8988T (cell line): ENCODE measurements around the gene TSPAN9.

ENCODE experiments used
- DNase-seq: peaks from one replicate; pipeline ENCODE4 v3.0.0; 2011

TSPAN9 gene

DNA sequence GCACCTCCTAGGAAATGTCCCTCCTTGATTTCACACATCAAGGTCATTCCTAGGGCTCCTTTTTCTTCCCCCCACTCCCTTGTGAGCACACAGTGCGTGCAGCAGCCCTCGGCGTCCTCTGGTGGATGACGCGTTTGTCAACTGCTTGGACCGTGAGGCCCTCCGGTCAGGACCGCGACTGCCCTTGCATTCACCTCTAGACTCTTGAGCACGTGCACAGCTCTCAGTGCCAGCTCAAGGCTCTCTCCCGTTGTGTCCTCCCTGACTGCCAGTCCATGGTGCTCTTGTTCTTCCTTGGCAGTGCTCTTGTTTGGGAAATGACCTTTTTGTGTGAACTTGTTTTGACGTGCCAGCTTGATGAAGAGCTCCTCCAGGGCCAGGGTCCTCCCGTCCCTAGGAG lies 67.9 kb downstream of the TSPAN9 start:
- DNase-seq = no peak

DNA sequence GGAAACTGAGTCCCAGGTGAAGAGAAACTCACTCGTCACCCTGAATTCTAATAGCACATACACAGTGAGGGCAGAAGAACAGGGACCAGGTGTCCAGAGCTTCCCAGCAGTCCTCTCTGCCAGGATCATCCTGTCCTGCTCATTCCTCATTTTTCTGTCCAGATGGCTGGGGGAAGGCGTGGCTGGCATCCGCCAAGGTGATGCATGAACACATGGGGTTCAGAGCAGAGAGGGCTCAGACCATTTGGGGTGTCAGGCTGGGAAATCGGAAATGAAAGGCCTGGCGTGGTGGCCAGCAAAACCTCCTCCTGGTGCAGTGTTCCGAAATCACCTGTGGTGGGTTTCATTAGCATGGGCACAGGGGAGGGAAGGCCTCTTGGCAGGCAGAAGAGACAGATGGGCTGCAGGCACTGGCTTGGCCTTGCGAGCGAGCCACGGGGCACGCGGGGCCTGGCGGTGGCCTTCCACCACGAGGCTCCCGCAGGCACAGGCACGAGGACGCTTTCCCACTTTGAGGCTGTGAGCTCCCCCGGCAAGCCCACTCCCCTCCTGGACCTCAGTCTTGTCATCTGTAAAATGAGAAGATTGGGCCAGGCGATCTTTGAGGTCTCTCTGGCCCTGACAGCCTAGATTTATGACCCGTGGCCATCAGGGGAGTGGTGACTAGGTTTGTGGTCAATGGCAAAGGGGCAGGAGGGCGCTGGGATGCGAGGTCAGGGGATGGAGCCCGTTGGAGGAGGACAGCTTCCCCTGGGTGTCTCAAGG lies 68.5 kb downstream of the TSPAN9 start:
- DNase-seq = no peak

DNA sequence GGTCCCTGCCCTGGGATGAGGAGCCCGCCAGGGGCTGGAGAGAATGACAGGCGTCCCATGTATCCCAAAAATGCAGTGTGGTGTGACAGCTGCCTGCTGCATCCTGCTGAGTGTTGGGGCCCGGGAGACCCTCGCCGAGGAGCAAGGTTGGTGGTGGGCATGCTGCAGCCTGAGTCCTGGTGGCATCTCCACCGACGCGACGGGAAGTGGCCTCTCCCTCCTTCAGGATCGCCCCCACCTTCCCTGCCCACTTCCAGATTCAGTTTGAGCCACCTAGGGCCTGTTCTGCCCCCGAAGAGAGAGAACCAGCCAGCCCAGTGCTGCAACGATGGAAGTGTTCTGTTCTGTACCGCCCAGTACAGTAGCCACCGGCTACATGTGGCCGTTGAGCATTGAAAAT lies 70.1 kb downstream of the TSPAN9 start:
- DNase-seq = no peak

DNA sequence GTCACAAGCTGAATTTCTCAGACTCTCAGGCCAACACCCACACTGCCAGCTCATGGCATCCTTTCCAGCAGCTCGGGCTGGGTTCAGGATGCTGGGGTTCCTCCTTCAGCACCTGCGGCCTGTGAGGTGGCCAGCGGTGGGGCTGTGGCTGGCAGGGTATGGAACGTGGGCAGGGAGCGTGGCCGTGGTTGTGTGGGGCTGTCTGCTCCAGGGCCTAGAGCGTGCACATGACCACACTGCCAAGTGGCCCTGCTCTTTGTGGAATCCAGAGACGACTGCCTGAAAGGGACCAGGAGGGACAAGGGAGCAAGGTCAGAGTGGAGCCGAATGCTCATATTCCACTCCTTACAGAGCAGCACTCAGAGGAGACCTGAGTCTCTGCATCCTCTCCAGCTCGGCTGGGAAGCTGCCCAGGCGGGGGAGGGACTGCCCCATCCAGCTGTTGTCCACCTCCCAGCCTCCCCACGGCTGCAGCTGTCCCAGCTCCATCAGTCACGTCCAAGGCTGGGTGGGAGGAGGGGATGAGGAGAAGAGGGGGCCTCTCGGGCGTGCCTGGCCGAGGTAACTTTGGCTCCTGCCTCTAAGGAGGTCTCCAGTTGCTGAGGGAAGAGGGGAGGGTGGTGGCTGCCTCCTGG lies 71.3 kb downstream of the TSPAN9 start:
- DNase-seq = no peak

DNA sequence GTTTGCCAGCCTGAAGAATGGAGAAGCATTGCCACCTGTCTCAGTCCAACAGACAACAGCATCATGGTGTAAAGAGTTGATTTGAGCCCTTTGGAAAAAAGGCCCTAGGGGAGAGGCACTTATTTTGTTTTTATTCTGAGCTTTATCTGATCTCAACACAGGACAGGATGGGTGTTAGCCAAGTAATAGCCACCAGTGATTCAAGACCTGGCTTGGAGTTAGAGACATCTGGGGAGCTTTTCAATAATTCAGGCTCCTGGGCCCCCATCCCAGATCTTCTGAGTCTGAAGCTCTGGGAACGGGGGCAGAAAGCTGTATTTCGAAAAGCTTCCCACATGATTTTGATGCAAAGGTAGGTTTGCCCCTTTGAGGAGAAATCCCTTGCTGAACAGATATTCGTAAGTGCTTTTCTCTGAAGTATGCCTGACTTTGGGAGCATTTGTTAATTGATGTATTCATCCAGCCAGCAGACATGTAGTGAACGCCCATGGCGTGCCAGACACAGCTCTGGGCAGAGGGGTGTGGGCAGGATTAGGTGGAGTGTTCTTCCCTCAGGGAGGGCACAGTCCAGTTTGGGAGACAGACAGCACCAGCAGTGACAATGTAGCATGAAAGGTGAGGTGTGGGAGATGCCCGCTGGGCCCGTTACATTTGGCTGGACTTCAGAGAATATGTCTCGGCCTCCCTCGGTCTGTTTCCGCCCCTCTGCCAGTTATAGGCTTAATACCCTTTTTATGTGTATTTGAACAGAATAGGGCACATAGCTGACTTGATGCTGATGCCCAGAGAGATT lies 72.5 kb downstream of the TSPAN9 start:
- no peak for DNase-seq

DNA sequence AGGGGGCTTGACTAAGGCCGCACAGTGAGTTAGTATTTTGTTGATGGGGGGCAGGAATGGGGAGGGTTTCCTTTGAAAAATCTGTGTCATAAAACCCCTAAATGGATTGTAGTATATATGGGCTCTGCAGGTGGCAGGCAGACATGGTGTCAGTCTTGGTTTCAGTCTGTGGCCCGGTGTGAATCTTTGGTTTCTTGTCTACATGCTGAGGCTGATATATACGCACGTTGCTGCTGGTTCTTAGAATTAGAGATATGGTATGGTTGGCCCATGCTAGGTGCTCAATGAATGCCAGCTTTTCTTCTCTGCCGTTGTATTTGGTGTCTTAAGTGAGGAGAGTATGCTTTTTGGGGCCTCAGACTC lies 73.1 kb downstream of the TSPAN9 start:
- no peak for DNase-seq

DNA sequence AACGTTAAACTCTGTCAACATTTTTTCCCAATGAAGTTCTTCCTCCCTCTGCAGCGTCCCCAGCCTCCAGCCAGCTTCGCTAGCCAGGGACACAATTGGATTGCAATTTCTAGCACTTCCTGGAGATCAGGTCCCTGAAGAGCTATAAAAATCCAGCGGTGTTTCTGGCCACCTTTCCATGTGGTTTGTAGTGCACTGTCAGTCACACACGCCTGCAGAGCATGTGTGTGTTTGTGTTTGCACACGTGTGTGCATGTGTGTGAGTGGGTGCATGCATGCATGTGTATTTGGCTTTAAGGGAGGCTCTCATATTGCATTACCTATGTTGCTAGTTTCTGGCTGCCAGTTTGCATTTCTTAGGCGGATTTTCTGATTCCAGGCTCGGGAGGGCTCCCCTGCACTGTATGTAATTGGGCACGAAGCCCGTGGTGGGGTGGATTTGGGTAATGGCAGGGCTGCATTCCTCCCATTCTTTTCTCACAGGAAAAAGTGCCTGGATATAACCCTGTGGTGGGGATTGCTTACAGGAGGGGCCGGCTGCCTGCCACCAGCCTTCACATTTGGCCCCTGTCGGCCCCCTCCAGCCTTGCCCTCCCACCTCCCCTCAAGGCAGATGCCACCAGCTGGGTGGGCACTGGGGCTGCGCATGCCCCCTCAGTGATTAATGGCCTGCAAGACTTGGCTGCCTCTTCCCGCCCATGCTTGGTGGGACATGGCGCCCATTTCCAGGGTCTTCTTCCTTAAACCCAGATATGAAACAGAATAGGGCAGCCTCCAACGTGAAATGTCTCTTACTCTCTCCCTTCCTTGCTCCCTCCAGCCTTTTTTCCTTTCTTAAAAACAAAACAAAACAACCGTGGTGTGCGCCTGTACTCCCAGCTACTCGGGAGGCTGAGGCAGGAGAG lies 74.0 kb downstream of the TSPAN9 start:
- no peak for DNase-seq

DNA sequence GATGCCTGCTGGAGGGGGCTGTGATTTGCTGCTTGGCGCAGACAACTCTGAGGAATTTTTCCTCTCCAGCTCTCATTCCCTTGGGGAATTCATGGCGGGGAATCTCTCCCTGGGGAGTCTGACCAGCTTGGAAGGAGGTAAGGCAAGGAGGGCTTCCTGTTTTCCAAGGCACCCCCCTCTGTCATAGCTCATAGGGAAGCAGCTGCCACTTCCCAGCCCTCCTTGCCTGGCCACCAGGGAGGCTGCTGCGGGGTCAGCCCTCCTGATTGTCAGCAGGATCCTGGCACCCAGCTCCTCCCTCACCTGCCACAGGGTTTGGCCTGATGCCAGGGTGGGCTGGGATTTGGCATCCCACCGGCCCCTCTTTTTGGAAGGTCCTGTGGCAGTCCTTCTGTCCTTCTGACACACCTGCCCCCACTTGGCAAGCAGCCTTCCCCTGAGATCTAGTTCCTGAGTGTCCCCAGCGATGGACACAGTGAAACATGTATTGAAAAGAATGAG lies 74.9 kb downstream of the TSPAN9 start:
- no peak for DNase-seq

DNA sequence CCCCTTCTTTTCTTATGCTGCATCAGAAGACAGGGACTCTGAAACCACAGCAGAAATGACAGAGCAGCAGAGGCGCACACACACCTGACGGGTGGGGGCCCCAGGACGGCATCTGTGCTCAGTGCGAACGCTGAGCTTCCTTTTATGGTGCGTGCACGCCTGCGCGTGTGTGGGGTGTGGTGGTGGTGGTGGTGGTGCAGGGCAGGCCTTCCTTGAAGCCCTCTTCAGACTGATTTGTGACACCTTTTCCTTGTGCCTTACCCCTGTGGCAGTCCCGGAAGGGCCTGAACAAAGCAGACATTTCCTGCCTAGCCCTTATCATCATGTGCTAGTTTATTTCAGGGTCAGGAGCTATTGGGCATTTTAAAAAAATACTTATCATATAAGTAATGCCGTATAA lies 75.7 kb downstream of the TSPAN9 start:
- DNase-seq = no peak

DNA sequence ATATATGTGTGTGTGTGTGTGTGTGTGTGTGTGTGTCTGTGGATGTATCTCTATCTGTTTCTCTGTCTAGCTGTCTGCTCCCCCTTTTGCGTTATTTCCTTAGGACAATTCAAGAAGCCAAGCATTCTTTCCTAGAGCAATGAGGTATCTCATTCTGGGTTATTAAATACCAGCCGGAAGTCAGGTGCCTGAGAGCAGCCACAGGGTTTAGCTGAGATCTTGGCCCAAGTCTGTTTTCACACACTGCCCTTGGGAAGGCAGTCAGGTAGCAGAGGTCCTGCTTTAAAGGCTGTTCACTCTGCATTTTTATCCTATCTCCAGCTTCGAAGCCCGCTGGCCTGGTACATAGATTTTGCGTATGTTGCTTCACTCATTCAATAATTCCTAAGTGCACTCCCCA lies 76.8 kb downstream of the TSPAN9 start:
- no peak for DNase-seq

DNA sequence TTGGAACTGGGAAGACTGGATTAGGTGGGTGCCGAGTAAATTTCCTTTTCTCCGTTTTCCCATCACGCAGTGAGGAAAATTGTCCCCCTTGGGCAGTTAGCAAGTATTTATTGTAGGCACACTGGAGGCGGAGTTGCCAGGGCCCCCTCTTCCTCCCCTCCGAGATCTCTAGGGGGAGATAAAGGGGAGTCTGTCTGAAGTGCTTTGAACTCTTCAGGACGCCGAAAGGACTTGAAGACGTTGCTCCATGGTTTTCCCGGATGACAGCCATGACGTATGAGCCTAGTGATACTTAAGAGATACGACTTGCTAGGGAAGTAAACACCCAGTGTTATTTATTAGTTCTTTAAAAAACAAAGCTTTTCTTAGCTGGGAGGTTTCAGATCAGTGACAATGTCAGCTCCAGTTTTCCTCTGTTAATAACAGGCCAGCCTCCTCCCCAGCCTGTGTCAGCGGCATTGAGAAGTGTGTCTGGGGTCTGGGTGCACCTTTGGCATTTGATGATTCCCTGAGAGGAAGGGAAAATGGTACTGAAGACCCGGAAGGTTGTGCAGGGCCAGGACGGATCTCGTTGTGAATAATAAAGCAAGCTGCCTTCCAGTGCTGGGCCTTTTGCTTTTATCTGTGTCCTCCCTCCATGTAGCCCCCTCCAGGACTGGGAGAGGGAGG lies 78.7 kb downstream of the TSPAN9 start:
- no peak for DNase-seq

DNA sequence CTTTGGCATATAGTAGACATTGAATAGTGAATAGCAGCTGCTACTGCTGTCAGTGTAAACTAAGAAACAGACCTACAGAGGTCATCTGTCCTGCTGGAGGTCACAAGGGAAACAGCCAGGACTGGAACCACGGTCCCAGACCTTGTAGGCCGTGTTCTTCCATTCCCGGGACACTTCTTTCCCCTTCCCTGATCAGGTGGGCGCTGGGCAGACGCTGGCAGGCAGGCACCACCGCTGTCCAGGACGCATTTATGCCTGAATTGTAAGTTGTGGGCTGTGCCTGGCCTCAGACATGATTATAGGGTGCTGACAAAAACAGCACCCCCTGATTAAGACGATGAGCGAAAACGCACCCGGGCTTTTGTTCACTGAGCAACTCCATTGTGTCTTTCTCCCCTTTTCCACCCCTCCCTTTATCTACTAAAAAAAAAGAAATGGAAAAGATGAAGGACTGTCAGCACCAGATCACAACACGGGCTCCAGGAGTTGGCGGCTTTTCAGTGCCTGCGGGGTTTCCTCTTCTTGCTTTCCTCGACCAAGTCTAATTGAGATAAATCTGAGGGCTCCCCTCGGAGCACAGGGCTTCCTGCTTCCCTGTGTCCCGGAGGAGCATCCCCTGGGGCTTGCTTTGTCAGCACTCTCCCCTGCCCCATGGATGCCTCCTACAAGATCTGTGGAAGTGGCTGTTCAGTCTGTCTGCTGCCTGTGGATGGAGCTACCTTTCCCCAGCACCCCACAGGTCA lies 80.6 kb downstream of the TSPAN9 start:
- DNase-seq = no peak

DNA sequence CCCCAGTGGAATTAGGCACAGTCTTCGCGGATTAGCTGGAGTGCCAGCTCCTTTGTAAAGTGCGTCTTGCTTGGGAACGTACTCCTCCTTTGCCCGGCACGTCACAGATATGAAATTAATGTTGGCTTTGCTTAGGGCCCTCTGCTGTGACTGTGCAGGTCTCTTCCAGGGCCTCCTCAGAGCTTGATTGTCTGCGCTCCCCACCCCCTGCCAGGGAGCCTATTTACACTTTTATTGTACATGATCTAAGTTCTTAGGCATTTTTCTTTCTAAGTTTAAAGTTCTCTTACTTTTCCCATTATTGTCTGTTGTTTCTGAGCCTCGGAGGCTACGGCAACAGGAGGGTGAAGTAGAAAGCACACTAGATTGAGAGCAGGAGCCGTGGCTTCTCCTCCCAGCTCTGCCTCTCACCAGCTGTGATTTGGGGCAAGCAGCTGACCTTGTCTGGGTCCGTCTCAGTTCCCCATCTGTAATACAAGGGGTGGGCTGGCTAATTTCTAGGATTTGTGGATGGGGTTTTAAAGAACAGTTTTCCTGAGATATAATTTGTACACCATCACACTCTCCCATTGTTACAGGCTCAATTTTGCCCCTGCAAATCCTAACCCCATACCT lies 81.8 kb downstream of the TSPAN9 start:
- no peak for DNase-seq

DNA sequence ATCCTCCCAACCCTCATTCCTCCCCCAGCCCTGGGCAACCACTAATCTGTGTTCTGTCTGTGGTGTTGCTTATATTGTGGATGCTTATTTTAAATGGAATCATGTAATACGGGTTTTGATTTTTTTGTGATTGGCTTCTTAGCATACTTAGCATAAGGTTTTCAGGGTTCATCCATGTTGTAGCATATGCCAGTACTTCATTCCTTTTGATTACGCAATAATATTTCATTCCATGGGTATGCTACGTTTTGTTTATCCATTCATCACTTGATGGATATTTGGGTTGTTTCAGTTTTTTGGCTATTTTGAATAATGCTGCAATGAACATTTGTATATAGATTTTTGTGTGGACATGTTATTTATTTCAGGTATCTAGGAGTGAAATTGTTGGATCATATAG lies 82.9 kb downstream of the TSPAN9 start:
- DNase-seq = no peak

DNA sequence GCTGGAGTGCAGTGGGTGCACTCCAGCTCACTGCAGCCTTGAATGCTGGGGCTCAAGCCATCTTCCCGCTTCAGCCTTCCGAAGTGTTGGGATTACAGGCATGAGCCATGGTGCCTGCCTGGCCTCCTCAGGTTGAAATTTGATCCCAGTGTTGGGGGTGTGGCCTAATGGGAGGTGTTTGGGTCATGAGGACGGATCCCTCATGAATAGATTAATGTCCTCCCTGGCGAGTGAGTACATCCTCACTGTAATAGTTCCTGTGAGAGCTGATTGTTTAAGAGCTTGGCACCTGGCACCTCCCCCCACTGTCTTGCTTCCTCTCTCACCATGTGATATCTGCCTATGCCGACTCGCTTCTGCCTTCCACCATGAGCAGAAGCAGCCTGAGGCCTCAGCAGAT lies 84.7 kb downstream of the TSPAN9 start:
- DNase-seq = no peak

DNA sequence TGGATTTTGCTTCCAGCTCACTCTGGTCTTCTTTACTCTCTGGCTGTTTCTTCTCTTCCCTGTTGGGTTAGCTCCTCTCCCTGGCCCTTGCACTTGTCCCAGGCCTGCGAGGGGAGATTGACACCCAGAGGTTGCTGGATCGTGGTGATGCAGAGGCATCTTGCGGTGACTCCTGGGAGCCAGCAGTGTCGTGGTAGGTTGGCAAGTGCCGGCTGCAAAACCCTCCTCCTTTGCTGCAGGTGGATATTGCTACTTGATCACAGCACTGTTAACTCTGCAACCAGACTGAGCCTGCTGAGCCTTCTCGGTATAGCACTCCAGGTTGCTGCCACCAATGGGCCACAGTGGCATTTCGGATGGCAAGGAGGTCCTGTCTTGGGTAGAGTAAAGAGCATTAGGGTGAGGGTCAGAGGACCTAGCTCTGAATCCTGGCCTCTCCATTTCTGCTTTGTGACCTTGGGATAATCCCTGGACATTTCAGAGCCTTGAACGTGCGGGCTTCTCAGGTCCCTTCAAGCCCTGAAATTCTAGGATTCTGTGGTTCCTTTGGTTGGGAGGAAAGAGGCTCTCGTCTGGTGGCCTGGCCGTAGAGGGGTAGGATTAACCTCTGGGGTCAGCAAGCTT lies 87.4 kb downstream of the TSPAN9 start:
- DNase-seq = no peak

DNA sequence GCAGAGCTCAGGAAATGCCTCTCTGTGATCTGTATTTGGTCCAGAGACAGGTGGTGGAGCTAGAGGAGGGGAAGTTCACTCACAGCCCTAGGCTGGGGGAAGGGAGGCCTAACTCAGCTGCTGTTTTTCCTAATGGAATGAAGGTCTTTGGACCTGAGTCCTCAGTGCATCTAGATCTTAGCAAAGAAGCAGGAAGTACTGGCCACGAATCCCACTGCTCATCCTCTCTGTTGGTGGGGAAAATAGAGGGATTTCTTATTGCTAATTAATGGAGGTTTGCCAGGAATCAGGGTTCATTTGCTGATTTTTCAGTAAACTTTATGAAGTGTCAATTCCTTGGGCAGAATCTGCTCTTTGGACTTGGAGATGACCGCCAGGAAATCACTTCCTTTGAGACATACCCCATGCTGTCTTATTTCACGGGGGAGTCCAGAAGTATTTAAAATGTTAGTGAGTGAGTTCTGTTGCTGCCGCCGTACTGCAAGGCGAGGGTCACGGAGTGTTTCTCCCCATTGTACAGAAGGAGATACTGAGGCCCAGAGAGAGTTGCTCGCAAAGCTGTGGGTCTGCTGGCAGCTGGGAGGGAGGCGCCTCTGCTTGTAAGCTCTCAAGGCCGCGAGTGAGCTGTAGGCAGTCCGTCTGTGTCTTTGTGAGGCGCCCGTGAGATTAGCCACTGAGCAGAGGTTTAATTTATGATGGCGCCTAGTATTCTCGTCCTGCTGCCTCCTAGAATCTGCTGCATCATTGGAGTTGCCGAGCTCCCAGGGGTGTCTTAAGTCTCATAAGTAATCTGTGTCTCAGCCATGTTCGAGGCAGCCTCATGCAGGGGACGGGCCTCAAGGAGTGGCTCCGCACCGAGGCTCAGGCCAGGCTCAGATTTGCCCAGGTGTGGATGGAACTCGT lies 88.2 kb downstream of the TSPAN9 start:
- no peak for DNase-seq

DNA sequence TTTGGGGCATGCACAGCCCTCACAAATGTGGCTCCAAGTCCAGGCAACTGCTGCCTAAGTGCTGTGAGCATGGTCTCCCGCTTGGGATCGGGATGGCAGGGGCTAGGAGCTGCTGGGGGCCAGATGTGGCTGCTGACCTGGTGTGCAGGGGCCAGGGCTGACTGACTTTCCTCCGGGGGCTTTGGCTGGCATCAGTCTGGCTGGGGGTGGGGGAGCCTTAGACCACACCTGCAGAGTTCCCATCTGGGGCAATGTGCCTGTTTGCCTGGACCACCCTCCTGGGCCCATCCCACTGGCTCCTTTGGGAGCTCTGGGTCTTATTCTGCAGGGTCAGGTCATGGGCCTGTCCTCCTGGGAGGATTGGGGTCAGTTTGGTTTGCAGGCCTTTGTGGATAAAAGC lies 90.5 kb downstream of the TSPAN9 start:
- DNase-seq = no peak
